GM21381 (cell line): ENCODE measurements around the gene TARP.
A peak's percentile ranks its signal among the peaks of the same experiment; 100 is the strongest.
"Not testable (repeated sequence)": the region's sequence is repeated elsewhere in the genome, so short reads cannot be mapped to it uniquely, and the experiment has no call there.

Experiments used
- ATAC-seq: cut with Tn5 transposase; IDR thresholded peaks from one replicate; pipeline ENCODE4 v1.9.1; 2021; ENCODE audit warnings: mild to moderate bottlenecking, moderate library complexity; ENCODE audit not compliant: unreplicated experiment

The TARP gene

GRCh38 chr7:38262545-38262944 is 10.9 kb downstream of the TARP start:
- no peak for ATAC-seq

GRCh38 chr7:38262026-38262425 is 11.4 kb downstream of the TARP start:
- not testable (repeated sequence) for ATAC-seq

GRCh38 chr7:38261601-38262000 is 11.8 kb downstream of the TARP start:
- ATAC-seq: not testable (repeated sequence)

- not testable (repeated sequence) for ATAC-seq
These were observed 14.3 kb downstream of the TARP start for GRCh38 chr7:38259157-38259556.

- no peak for ATAC-seq
These were observed 16.1 kb downstream of the TARP start for GRCh38 chr7:38257350-38257677.

GRCh38 chr7:38249849-38250248 is 23.6 kb downstream of the TARP start:
- peak; percentile 84 for ATAC-seq

- ATAC-seq: no peak
These were observed 25.3 kb downstream of the TARP start for GRCh38 chr7:38248069-38248567.

- no peak for ATAC-seq
These were observed 27.9 kb downstream of the TARP start for GRCh38 chr7:38245409-38245977.

- no peak for ATAC-seq
These were observed 28.9 kb downstream of the TARP start for GRCh38 chr7:38244516-38244915.

GRCh38 chr7:38243345-38243744 is 30.1 kb downstream of the TARP start:
- not testable (repeated sequence) for ATAC-seq

GRCh38 chr7:38242814-38243213 is 30.6 kb downstream of the TARP start:
- ATAC-seq: no peak

- ATAC-seq: no peak
These were observed 32.4 kb downstream of the TARP start for GRCh38 chr7:38241071-38241470.

GRCh38 chr7:38239129-38239528 is 34.3 kb downstream of the TARP start:
- ATAC-seq: not testable (repeated sequence)

- no peak for ATAC-seq
These were observed 37.8 kb downstream of the TARP start for GRCh38 chr7:38235606-38236005.

GRCh38 chr7:38234759-38235158 is 38.7 kb downstream of the TARP start:
- not testable (repeated sequence) for ATAC-seq

GRCh38 chr7:38232502-38233366 is 40.7 kb downstream of the TARP start:
- ATAC-seq: peak; percentile 90

- no peak for ATAC-seq
These were observed 43.4 kb downstream of the TARP start for GRCh38 chr7:38229884-38230642.

- ATAC-seq: no peak
These were observed 44.0 kb downstream of the TARP start for GRCh38 chr7:38229386-38229785.

- ATAC-seq: no peak
These were observed 49.0 kb downstream of the TARP start for GRCh38 chr7:38224392-38224791.

GRCh38 chr7:38223306-38223705 is 50.1 kb downstream of the TARP start:
- ATAC-seq: no peak

- no peak for ATAC-seq
These were observed 50.8 kb downstream of the TARP start for GRCh38 chr7:38222481-38223096.
